Heart left ventricle (tissue), 13 donors: ENCODE results near the gene FAM120AOS.

Experiments used
- CTCF ChIP-seq, 12 donors: fragments of 200-600 bp; sonication (generic) in 4 of 12; IDR thresholded peaks; one replicate each; pipeline versions ENCODE4 v1.5.0 to v1.8.0; 2018 to 2022; ENCODE audit warnings: antibody characterized with exemption in 12 of 12, mild to moderate bottlenecking in 5 of 12
- POLR2A ChIP-seq, 2 donors: fragments of 450-650 bp; IDR thresholded peaks; one replicate each; pipeline ENCODE4 v1.6.1; 2017; ENCODE audit warnings: antibody characterized with exemption in 2 of 2, mild to moderate bottlenecking in 2 of 2, moderate library complexity in 2 of 2
- donor health status: ischemic (EF 13 %, LVEDD 7.1; RV severe dilation, severe dysfunction).
- donor health status: DM: no; HTN: yes; CAD: no.
- donor health status: DM: no; HTN: no; CAD: no.
- donor health status: ischemic (EF 25% LVEDD 6.9; RV normal size, moderate dysfunction).
- donor health status: ischemic (EF 25% LVEDD 5.7; RV mildly dilated, moderate dysfunction).
- donor health status: ischemic (EF 35%, LVEDD 5.7; RV mildly dilated, moderate dysfunction).
- donor health status: nonischemic (EF 11% LVEDD 7.7; RV severe dilation, severe dysfunction).
- donor health status: DM: yes; HTN: yes; CAD: no.
- donor health status: PGD.
- donor health status: ischemic (EF 29% LVEDD 5.4; RV normal size, mild dysfunction).
- donor health status: nonischemic (EF 23%, LVEDD 6.1; RV moderate dilation, normal function).

GRCh38 chr9:93479726-93480125 is 26.3 kb upstream of the FAM120AOS start:
- no peak for TF ChIP-seq POLR2A (IDR thresholded peaks at IDR 0.05)
- TF ChIP-seq CTCF (IDR thresholded peaks at IDR 0.05), result no peak
